GM19328 (cell line): ENCODE measurements around the gene SAYSD1.
A peak's percentile ranks its signal among the peaks of the same experiment; 100 is the strongest.
"Not testable (repeated sequence)": the region's sequence is repeated elsewhere in the genome, so short reads cannot be mapped to it uniquely, and the experiment has no call there.

Source experiments
- ATAC-seq: cut with Tn5 transposase; IDR thresholded peaks from one replicate; pipeline ENCODE4 v1.9.1; 2021; ENCODE audit warnings: mild to moderate bottlenecking, moderate library complexity; ENCODE audit not compliant: unreplicated experiment

Gene SAYSD1

GRCh38 chr6:39114704-39115599 is at the start of gene SAYSD1:
Gene SAYSD1 (minus strand): TSS chr6:39115186. CDS start chr6:39115089, 97 bp downstream.
- peak; percentile 93 for ATAC-seq

DNA sequence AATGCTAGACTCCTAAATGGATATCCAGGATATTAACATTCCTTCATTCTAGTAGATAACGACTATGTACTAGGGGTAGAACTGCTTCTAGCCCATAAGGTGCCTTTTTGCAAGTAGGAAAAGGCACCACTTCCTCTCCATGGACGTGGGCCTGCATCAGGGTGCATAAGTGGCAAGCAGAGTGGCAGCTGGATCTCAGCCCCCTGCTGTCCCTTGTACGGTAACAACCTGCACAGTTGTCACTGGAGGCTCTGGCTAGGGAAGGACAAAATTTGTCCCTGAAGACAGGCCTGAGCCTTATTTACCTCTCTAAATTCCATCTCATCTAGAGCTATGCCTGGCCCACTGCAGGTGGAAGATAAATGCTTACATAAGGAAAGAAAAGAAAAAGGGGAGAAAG is 42.5 kb upstream of the SAYSD1 start:
- no peak for ATAC-seq

GRCh38 chr6:39156801-39157200 is 41.8 kb upstream of the SAYSD1 start:
- no peak for ATAC-seq

GRCh38 chr6:39154705-39155104 is 39.7 kb upstream of the SAYSD1 start:
- no peak for ATAC-seq

DNA sequence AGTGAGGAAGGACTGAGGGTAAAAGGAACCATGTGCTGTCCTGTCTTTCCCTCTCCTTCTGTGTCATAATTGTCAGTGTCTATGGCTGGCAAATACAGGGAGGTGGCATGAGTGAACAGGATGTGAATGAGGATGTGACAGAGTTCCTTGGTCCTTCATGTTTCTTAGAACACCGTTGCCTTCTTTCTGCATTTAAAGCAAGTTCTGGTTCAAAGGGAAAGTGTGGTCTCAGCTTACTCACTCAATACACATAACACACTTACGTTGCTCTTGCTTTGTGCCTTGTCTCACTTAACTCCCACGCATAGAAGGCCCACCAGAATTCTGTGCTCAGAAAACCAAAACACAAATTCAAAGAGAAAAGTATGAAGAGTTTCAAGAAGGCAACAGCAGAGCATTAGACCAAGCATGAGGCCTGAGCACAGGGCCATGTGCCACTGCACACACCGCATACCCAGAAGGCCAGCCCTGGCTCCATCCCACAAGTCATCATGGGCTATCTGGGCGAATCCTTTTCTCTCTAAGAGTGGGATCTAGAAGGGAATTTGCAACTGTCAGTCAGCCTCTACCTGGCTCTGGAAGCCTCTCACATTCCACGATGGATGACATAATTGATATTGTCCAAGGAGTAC is 38.9 kb upstream of the SAYSD1 start:
- no peak for ATAC-seq

DNA sequence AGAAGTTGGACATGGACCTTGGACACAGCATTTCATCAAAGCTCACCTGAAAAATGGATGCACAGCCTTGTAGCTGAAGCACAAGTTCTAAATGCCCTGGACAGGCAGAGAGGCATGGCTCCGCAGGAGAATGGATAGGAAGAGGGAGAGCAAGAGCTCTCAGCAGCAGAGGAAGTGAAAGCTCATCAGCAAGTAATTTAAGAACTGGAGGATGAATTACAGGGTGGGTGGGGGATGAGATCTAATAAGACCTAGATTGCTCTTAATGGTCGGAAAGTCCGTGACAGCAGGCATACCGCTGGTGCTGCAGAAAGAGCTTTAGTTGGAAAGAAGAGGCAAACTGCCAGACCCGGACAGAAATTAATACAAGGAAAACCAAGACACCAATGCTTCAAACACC is 37.3 kb upstream of the SAYSD1 start:
- no peak for ATAC-seq

DNA sequence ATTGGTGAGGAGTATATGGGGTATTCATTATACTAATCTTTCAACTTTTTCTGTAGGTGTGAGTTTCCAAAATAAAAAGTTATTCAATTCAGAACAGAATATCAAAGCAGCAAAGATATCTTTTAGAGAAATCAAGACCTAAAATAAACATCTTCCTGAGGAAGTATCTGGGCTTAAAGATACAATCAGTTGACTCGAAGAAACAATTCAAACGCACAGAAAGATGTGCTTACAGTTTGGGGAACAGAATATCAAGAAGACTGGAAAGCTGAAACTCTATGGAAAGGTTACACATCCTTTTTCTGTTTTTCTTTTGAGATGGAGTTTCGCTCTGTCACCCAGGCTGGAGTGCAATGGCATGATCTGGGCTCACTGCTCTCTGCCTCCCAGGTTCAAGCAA is 36.2 kb upstream of the SAYSD1 start:
- no peak for ATAC-seq

GRCh38 chr6:39144481-39145173 is 29.6 kb upstream of the SAYSD1 start:
- ATAC-seq: no peak

DNA sequence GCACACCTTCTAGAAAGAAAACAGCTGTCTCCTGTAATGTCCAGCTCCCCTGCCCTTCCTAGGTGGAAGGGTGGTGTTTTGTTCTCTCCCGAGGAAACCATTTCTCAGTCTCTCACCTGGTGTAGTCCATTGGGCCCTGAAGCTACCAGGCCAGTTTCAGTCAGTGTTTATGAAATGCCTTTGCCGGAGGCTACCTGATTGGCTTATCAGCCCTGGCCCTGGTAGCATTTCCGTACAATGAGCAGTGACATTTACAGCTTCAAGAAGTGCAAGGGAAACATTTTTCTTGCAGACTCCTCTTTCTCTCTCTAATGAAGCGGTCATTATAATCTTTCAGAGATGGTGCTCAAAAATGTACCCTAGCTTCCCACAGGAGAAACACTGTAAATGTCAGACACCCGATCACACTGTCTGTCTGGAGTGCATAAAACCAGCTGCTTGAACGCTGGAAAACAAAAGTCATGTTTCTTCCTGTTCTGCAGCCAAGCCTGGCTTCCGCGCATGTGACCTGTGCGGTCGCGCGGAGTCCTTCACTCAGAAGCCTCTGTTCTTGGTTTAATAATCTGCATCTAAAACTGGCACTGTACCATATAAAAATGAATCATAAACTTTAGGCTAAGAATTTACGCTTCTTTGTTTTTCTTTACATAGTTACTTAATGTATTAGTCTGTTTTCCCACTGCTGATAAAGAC is 28.4 kb upstream of the SAYSD1 start:
- no peak for ATAC-seq

DNA sequence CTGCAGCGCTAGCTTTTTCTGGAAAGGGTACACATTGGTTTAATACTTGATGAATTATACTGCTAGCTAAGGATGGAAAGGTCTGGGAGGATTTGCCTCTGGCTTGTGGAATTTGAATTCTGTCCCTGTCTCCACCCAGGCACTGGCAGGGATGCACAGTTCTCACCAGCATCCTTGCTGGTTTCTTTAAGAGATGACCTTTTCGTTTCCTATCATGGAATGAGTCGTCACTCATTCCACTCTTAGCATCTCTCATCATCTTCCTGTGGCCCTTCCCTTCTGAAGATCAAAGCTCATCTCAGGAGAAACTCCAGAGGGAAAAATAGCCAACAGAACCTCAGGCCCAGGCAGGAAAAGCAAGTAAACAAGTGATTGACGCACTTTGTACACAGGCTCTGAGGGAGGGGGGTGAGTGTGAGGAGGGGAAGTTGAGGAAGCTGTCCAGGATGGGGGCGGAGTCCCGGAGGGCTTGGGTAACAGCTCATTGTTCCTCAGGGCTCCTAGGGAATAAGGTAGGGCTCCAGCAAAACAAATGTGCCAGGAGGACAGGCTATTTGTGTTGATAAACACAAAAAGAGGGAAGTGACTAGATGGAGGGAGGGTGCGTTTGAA is 25.7 kb upstream of the SAYSD1 start:
- ATAC-seq: no peak

- ATAC-seq: no peak
Observed at GRCh38 chr6:39137245-39137644, 22.3 kb upstream of the SAYSD1 start.

DNA sequence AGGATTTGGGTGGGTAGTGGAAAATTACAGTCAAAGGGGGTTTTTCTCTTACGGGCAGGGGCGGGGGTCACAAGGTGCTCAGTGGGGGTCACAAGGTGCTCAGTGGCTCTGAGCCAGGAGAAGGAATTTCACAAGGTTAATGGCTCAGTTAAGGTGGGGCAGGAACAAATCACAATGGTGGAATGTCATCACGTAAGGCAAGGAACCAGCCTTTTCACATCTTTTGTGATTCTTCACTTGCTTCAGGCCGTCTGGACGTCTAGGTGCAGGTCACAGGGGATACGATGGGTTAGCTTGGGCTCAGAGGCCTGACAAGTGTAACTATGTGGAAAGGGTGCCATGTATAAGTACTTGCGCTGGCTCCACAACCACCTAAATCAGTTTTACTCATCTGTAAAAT is 21.2 kb upstream of the SAYSD1 start:
- not testable (repeated sequence) for ATAC-seq

DNA sequence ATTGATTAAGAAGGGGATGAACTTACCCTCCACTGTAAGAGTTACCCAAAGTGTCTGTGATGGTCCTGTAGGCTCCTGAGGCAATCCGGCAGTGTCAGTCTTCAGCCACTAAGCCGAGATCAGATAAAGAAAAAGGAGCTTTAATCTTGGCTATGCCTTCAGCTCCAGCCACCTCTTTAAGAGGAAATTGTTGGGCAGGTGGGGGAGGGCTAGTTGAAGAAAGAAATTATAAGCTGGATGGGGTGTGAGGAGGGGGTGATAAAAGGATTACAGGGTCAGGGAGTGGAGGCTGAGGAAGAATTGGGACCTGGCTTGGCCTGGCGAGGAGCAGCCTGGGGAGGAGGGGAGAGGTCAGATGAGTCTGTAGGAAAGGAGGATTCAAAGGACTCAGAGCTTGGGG is 19.8 kb upstream of the SAYSD1 start:
- ATAC-seq: not testable (repeated sequence)

- ATAC-seq: no peak
Observed at GRCh38 chr6:39130691-39131090, 15.7 kb upstream of the SAYSD1 start.

GRCh38 chr6:39128832-39129231 is 13.8 kb upstream of the SAYSD1 start:
- ATAC-seq: no peak

DNA sequence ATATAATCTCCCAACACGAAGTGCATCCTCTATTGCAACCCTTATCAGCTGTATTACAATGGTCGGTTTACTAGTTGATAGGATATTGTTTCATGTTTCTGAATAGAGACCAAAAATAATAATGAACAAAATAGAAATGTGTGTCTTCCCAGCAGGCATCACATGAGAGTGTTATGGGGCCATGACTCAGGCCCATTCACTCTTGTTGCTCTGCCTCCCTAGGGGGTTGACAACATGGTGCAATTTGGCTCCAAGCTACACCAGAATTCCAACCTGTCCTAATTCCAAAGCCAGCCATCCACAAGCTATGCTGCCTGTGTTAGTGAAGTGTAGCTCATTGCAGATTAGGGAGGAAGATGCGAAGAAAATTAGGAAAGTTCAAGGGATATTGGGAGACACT is 13.1 kb upstream of the SAYSD1 start:
- ATAC-seq: no peak

DNA sequence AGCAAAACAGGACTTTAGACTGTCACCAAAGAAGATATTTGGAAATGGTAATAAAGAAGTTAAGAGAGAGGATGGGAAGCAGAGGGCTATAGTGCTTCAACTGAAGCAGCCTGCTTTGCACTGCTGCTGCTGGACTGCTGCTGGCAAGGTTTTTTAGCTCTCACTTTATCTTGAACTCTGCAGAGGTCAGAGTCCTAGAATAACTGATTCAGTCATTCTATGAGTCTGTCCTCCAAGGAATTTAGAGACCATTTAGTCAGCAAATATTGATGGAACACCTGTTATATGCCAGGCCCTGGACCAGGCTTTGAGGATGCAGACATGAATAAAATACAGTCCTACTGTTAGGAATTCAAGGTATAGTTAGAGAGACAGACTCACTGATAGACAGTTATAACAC is 9.1 kb upstream of the SAYSD1 start:
- no peak for ATAC-seq

DNA sequence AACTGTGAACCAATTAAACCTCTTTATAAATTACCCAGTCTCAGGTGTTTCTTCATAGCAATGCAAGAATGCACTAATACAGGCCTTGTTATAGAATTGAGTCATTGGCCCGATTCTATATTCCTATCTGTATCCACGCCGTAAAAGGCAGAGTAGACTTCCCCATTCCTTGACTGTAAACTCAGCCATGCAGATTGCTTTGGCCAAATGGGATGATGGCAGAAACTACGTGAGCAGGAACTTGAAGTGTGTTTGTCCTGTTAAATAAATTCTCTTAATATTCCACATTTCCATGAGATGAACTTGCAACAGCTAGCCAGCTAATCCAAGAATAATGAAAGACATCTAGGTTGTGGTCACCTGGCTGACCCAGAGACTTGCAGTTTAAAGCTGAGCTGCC is 3.9 kb upstream of the SAYSD1 start:
- no peak for ATAC-seq

DNA sequence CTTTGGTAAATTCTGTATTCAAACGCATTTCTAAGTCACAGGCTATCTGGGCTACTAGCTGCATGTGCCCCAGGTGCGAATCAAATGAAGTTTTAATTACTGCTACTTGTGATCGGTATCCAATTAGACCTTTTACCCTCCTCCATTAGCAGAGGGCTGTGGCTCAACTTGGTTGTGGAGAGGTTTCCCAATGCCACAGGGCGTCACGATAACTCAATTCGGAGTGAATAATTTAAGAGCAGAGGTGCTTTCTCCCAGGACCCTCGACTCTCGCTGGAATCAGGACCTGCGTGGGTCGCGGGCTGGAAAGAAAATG is 640 bp downstream of the SAYSD1 start:
- peak; percentile 8 for ATAC-seq

GRCh38 chr6:39113788-39114187 is 1.2 kb downstream of the SAYSD1 start:
- no peak for ATAC-seq

DNA sequence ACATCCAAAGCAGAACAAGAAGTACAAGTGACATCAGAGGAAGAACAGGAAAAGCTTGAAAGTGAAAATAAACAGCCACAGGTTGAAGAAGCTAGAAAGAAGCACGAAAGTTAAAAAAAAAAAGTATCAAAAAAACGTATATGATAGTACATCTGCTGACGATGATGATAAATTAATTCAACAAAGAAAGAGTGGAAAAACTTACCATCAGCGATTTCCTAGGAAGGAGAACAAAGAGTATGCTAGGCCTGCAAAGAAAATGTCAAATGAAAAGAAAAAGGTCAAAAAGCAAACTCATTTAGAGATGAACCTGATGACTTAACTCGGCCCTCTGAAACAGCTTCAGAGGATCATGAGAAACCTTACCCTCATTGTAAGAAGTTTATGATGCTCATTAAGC is 3.7 kb downstream of the SAYSD1 start:
- ATAC-seq: no peak
